ENCODE results near the gene TESMIN. TPM values are rescaled to one million over a fixed set of nuclear protein-coding genes. Genes with fewer than 3 reads are reported as not detected.

The TESMIN gene
- polyA plus RNA-seq, 1 experiment: 1.5 TPM

GRCh38 chr11:68714060-68714856, 37.1 kb downstream of the TESMIN start:
- ChIA-PET CTCF (interaction anchor here (1.2 to 1.4 kb wide), 2 partner anchors 17 to 18 kb away, joined by 3 read pairs; no protein-coding TSS in a partner anchor), POLR2A (no interaction called here)
- no peak overlapping the region for H3K4me3 ChIP-seq (ENCODE audit: low read depth, low read length)
- no peak for TF ChIP-seq CTCF (IDR thresholded peaks at IDR 0.05; ENCODE audit: insufficient read depth, low read depth, low read length)
- H3K27me3 ChIP-seq (ENCODE audit: control insufficient read depth, insufficient read depth, low read length): peaks cover 16% of the 10 kb centered on the region
- no peaks in the 10 kb centered on the region for H3K36me3 ChIP-seq (ENCODE audit: control insufficient read depth, insufficient read depth, low read length)
- DNase-seq (ENCODE audit: low read depth): no peak

- DNase-seq (ENCODE audit: low read depth): no peak
- Histone ChIP-seq H3K4me3 (ENCODE audit: low read depth, low read length) (no peak overlapping the region), H3K27me3 (ENCODE audit: control insufficient read depth, insufficient read depth, low read length) (peaks cover 15% of the 10 kb centered on the region), H3K36me3 (ENCODE audit: control insufficient read depth, insufficient read depth, low read length) (no peaks in the 10 kb centered on the region)
- CTCF ChIA-PET: interaction anchor here (1.0 kb wide), 1 partner anchor 69 kb away, joined by 3 read pairs; no protein-coding TSS in a partner anchor
- POLR2A ChIA-PET: no interaction called here
- no peak for TF ChIP-seq CTCF (IDR thresholded peaks at IDR 0.05; ENCODE audit: insufficient read depth, low read depth, low read length)
Observed at GRCh38 chr11:68711114-68711513, 40.2 kb downstream of the TESMIN start.

- ChIA-PET CTCF (no interaction called here), POLR2A (no interaction called here)
- no peak for DNase-seq (ENCODE audit: low read depth)
- Histone ChIP-seq H3K36me3 (ENCODE audit: control insufficient read depth, insufficient read depth, low read length) (no peaks in the 10 kb centered on the region), H3K4me3 (ENCODE audit: low read depth, low read length) (no peak overlapping the region), H3K27me3 (ENCODE audit: control insufficient read depth, insufficient read depth, low read length) (peaks cover 15% of the 10 kb centered on the region)
- no peak for TF ChIP-seq CTCF (IDR thresholded peaks at IDR 0.05; ENCODE audit: insufficient read depth, low read depth, low read length)
Observed at GRCh38 chr11:68710409-68710808, 40.9 kb downstream of the TESMIN start.

GRCh38 chr11:68709062-68709461, 42.3 kb downstream of the TESMIN start:
- no peak for TF ChIP-seq CTCF (IDR thresholded peaks at IDR 0.05; ENCODE audit: insufficient read depth, low read depth, low read length)
- Histone ChIP-seq H3K27me3 (ENCODE audit: control insufficient read depth, insufficient read depth, low read length) (peaks cover 19% of the 10 kb centered on the region), H3K36me3 (ENCODE audit: control insufficient read depth, insufficient read depth, low read length) (no peaks in the 10 kb centered on the region), H3K4me3 (ENCODE audit: low read depth, low read length) (no peak overlapping the region)
- ChIA-PET CTCF (no interaction called here), POLR2A (no interaction called here)
- no peak for DNase-seq (ENCODE audit: low read depth)

GRCh38 chr11:68707527-68707926, 43.8 kb downstream of the TESMIN start:
- Histone ChIP-seq H3K27me3 (ENCODE audit: control insufficient read depth, insufficient read depth, low read length) (peaks cover 20% of the 10 kb centered on the region), H3K4me3 (ENCODE audit: low read depth, low read length) (no peak overlapping the region), H3K36me3 (ENCODE audit: control insufficient read depth, insufficient read depth, low read length) (no peaks in the 10 kb centered on the region)
- ChIA-PET CTCF (no interaction called here), POLR2A (no interaction called here)
- DNase-seq (ENCODE audit: low read depth): no peak
- TF ChIP-seq CTCF (IDR thresholded peaks at IDR 0.05; ENCODE audit: insufficient read depth, low read depth, low read length): no peak

Data from BJ (cell line).